SJCRH30 (cell line): ENCODE results near the gene DPF1. TPM values are rescaled to one million over a fixed set of nuclear protein-coding genes. Genes with fewer than 3 reads are reported as not detected.

ENCODE experiments used
- DNase-seq, 2 experiments: peaks; one replicate each; pipeline ENCODE4 v3.0.0-alpha.2; 2015 to 2020
- H3K27ac ChIP-seq: fragments of 250-450 bp; sonication (Bioruptor Pico); 2 replicates; pipeline ENCODE4 v1.5.1; 2020; ENCODE audit warnings: mild to moderate bottlenecking, moderate library complexity
- H3K27me3 ChIP-seq: fragments of 250-450 bp; sonication (Bioruptor Pico); 2 replicates; pipeline ENCODE4 v1.5.1; 2020; ENCODE audit warnings: mild to moderate bottlenecking, moderate library complexity
- H3K36me3 ChIP-seq: fragments of 250-450 bp; sonication (Bioruptor Pico); 2 replicates; pipeline ENCODE4 v1.5.1; 2020; ENCODE audit warnings: mild to moderate bottlenecking, moderate library complexity
- H3K4me1 ChIP-seq: fragments of 250-450 bp; sonication (Bioruptor Pico); 2 replicates; pipeline ENCODE4 v1.5.1; 2020; ENCODE audit warnings: mild to moderate bottlenecking, moderate library complexity
- H3K4me3 ChIP-seq: fragments of 250-450 bp; sonication (Bioruptor Pico); 2 replicates; pipeline ENCODE4 v1.5.1; 2020; ENCODE audit warnings: mild to moderate bottlenecking, moderate library complexity
- H3K9me3 ChIP-seq: fragments of 250-450 bp; sonication (Bioruptor Pico); replicated peaks from 2 replicates; pipeline ENCODE4 v1.5.1; 2020; ENCODE audit warnings: mild to moderate bottlenecking, moderate library complexity
- total RNA-seq: library from RNA; depleted of rRNA; stranded (reverse); fragments of >200 nt; shearing (Covaris generic); gene quantifications from 2 replicates; pipeline ENCODE4 v1.2.3, GENCODE V29; 2014

DPF1 gene
- total RNA-seq, 1 experiment from 2014 or later: 10.6 TPM

- Histone ChIP-seq H3K4me3 (no peak overlapping the region), H3K36me3 (peaks cover 15% of the 10 kb centered on the region), H3K9me3 (no peaks in the 10 kb centered on the region), H3K27me3 (no peaks in the 10 kb centered on the region), H3K4me1 (no peaks in the 10 kb centered on the region; the same call in 1 of the 2 replicates), H3K27ac (no peak overlapping the region)
- no peak for DNase-seq
These were observed 7.0 kb downstream of the DPF1 start for GRCh38 chr19:38216785-38217641.

GRCh38 chr19:38213911-38214625 lies 10.0 kb downstream of the DPF1 start:
- peak; percentile 69 to 72 for DNase-seq
- Histone ChIP-seq H3K27me3 (no peaks in the 10 kb centered on the region), H3K36me3 (peaks cover 15% of the 10 kb centered on the region), H3K9me3 (no peaks in the 10 kb centered on the region), H3K4me1 (peaks cover 3% of the 10 kb centered on the region; the same call in 1 of the 2 replicates), H3K4me3 (no peak overlapping the region), H3K27ac (no peak overlapping the region)

GRCh38 chr19:38213469-38213868 lies 10.6 kb downstream of the DPF1 start:
- peaks cover 15% of the 10 kb centered on the region for H3K36me3 ChIP-seq
- no peaks in the 10 kb centered on the region for H3K9me3 ChIP-seq
- H3K27me3 ChIP-seq: no peaks in the 10 kb centered on the region
- no peak overlapping the region for H3K27ac ChIP-seq
- no peak overlapping the region for H3K4me3 ChIP-seq
- peaks cover 3% of the 10 kb centered on the region; the same call in 1 of the 2 replicates for H3K4me1 ChIP-seq
- no peak for DNase-seq

- no peak for DNase-seq
These were observed 12.3 kb downstream of the DPF1 start for GRCh38 chr19:38211766-38212165.

GRCh38 chr19:38211151-38211591 lies 12.9 kb downstream of the DPF1 start:
- H3K9me3 ChIP-seq: no peaks in the 10 kb centered on the region
- no peak for DNase-seq
- peaks cover 3% of the 10 kb centered on the region; the same call in 1 of the 2 replicates for H3K4me1 ChIP-seq
- no peak overlapping the region for H3K4me3 ChIP-seq
- H3K36me3 ChIP-seq: peaks cover 7% of the 10 kb centered on the region; the same call in 1 of the 2 replicates
- no peaks in the 10 kb centered on the region for H3K27me3 ChIP-seq
- H3K27ac ChIP-seq: no peak overlapping the region

More at GRCh38 chr19:38211766-38212165, 12.3 kb downstream of the DPF1 start:
- Histone ChIP-seq H3K4me1 (peaks cover 3% of the 10 kb centered on the region; the same call in 1 of the 2 replicates), H3K4me3 (no peak overlapping the region), H3K36me3 (peaks cover 8% of the 10 kb centered on the region; the same call in 1 of the 2 replicates), H3K27me3 (no peaks in the 10 kb centered on the region), H3K27ac (no peak overlapping the region), H3K9me3 (no peaks in the 10 kb centered on the region)

- H3K4me3 ChIP-seq: peak overlapping the region; percentile 40
- peaks cover under 1% of the 10 kb centered on the region; the same call in 1 of the 2 replicates for H3K36me3 ChIP-seq
- H3K4me1 ChIP-seq: peaks cover 3% of the 10 kb centered on the region; the same call in 1 of the 2 replicates
- no peaks in the 10 kb centered on the region for H3K27me3 ChIP-seq
- H3K27ac ChIP-seq: no peak overlapping the region
- peak; percentile 87 to 89 for DNase-seq
- no peaks in the 10 kb centered on the region for H3K9me3 ChIP-seq
These were observed 13.5 kb downstream of the DPF1 start for GRCh38 chr19:38210458-38210987.

- Histone ChIP-seq H3K27ac (peak overlapping the region; percentile 30; the same call in 1 of the 2 replicates), H3K9me3 (no peaks in the 10 kb centered on the region), H3K4me3 (peak overlapping the region; percentile 40), H3K4me1 (peaks cover 3% of the 10 kb centered on the region; the same call in 1 of the 2 replicates), H3K27me3 (no peaks in the 10 kb centered on the region), H3K36me3 (no peaks in the 10 kb centered on the region)
- DNase-seq: peak; percentile 80 to 82
These were observed 14.2 kb downstream of the DPF1 start for GRCh38 chr19:38209671-38210457.

GRCh38 chr19:38209152-38209551 lies 14.9 kb downstream of the DPF1 start:
- Histone ChIP-seq H3K36me3 (no peaks in the 10 kb centered on the region; the same call in 1 of the 2 replicates), H3K27ac (peak overlapping the region; percentile 30; the same call in 1 of the 2 replicates), H3K27me3 (no peaks in the 10 kb centered on the region), H3K4me3 (peak overlapping the region; percentile 40), H3K4me1 (peaks cover 3% of the 10 kb centered on the region; the same call in 1 of the 2 replicates), H3K9me3 (no peaks in the 10 kb centered on the region)
- no peak for DNase-seq

- H3K9me3 ChIP-seq: no peaks in the 10 kb centered on the region
- peaks cover 3% of the 10 kb centered on the region; the same call in 1 of the 2 replicates for H3K4me1 ChIP-seq
- H3K36me3 ChIP-seq: no peaks in the 10 kb centered on the region; the same call in 1 of the 2 replicates
- H3K4me3 ChIP-seq: no peak overlapping the region
- no peak for DNase-seq
- no peak overlapping the region for H3K27ac ChIP-seq
- no peaks in the 10 kb centered on the region for H3K27me3 ChIP-seq
These were observed 15.5 kb downstream of the DPF1 start for GRCh38 chr19:38208571-38208970.

GRCh38 chr19:38207543-38207942 lies 16.5 kb downstream of the DPF1 start:
- no peak overlapping the region for H3K4me3 ChIP-seq
- no peaks in the 10 kb centered on the region for H3K9me3 ChIP-seq
- no peaks in the 10 kb centered on the region; the same call in 1 of the 2 replicates for H3K36me3 ChIP-seq
- no peak for DNase-seq
- H3K27me3 ChIP-seq: no peaks in the 10 kb centered on the region
- H3K27ac ChIP-seq: no peak overlapping the region
- peaks cover 3% of the 10 kb centered on the region; the same call in 1 of the 2 replicates for H3K4me1 ChIP-seq

- H3K36me3 ChIP-seq: no peaks in the 10 kb centered on the region; the same call in 1 of the 2 replicates
- peaks cover 3% of the 10 kb centered on the region; the same call in 1 of the 2 replicates for H3K4me1 ChIP-seq
- H3K27me3 ChIP-seq: no peaks in the 10 kb centered on the region
- H3K9me3 ChIP-seq: no peaks in the 10 kb centered on the region
- no peak overlapping the region for H3K27ac ChIP-seq
- no peak for DNase-seq
- no peak overlapping the region for H3K4me3 ChIP-seq
These were observed 17.1 kb downstream of the DPF1 start for GRCh38 chr19:38206928-38207327.

- Histone ChIP-seq H3K9me3 (no peaks in the 10 kb centered on the region), H3K4me3 (no peak overlapping the region), H3K36me3 (no peaks in the 10 kb centered on the region; the same call in 1 of the 2 replicates), H3K4me1 (peaks cover 3% of the 10 kb centered on the region; the same call in 1 of the 2 replicates), H3K27ac (no peak overlapping the region), H3K27me3 (no peaks in the 10 kb centered on the region)
- no peak for DNase-seq
These were observed 17.8 kb downstream of the DPF1 start for GRCh38 chr19:38206006-38206745.

- Histone ChIP-seq H3K36me3 (peaks cover 7% of the 10 kb centered on the region), H3K27me3 (no peaks in the 10 kb centered on the region), H3K4me3 (no peak overlapping the region), H3K27ac (no peak overlapping the region), H3K9me3 (no peaks in the 10 kb centered on the region), H3K4me1 (no peaks in the 10 kb centered on the region)
- DNase-seq: no peak
These were observed 19.3 kb downstream of the DPF1 start for GRCh38 chr19:38204728-38205127.
